ENCODE results near the gene PFAS. TPM values are rescaled to one million over a fixed set of nuclear protein-coding genes. Genes with fewer than 3 reads are reported as not detected.

The PFAS gene
- total RNA-seq, 2 experiments from 2014 or later = 152 to 157 TPM

DNA sequence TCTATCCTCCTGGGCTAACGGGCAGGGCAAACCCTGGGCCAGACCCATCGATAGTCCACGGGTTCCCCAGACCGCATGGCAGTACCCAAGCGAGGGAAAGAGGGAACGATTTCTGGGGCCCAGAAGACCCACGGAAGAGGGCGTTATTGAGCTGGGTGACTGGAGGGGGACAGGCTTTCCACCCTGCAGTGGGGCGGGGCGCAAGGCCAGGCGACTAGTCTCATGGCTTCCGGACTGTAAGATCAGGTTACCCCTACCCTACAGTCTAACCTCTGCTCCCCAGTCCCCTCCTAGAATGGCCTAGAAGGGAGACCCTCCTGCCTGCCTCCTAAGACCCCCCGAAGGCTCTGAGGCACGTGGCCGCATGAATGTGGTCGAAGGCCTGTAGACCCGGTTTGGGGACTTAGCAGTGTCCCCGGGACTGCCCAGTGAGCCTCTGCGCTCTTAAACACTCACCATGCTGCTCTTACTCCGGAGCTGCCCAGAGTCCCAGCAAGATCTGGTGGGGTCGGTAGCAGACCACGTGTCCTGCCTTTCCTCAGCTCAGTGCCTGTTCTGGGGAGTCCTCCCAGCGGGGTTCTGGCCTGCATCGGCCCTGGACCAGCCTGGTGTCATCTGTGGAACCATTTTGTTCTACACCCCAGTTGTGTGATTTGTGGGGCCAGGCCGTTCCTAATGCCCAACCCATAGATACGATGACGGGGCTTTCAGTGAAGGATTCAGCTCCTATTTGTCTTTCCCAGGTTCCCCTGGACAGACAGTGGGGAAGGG, 25.5 kb upstream of the PFAS start:
- Mint-ChIP-seq H3K27me3 (peaks cover 8% of the 10 kb centered on the region), H3K27ac (peak overlapping the region; percentile 99), H3K36me3 (ENCODE audit: low read depth) (peaks cover 32% of the 10 kb centered on the region), H3K4me3 (peak overlapping the region; percentile 97), H3K9me3 (no peaks in the 10 kb centered on the region), H3K4me1 (ENCODE audit: low read depth) (peaks cover 34% of the 10 kb centered on the region)
- intact Hi-C loops (cut with micrococcal nuclease) = loop anchor here (2.0 to 5.0 kb wide), 3 partner anchors 79 to 105 kb away; partner anchors contain the start of gene ALOXE3
- peak; percentile 80 for DNase-seq
- POLR2A ChIA-PET = interaction anchor here (0.7 to 8.8 kb wide), 21 partner anchors 10 to 981 kb away, joined by 3 to 232 read pairs (median 6); partner anchors contain the start of genes ALOXE3, AURKB, BORCS6 and CTC1
- TF ChIP-seq, protein P1, sequence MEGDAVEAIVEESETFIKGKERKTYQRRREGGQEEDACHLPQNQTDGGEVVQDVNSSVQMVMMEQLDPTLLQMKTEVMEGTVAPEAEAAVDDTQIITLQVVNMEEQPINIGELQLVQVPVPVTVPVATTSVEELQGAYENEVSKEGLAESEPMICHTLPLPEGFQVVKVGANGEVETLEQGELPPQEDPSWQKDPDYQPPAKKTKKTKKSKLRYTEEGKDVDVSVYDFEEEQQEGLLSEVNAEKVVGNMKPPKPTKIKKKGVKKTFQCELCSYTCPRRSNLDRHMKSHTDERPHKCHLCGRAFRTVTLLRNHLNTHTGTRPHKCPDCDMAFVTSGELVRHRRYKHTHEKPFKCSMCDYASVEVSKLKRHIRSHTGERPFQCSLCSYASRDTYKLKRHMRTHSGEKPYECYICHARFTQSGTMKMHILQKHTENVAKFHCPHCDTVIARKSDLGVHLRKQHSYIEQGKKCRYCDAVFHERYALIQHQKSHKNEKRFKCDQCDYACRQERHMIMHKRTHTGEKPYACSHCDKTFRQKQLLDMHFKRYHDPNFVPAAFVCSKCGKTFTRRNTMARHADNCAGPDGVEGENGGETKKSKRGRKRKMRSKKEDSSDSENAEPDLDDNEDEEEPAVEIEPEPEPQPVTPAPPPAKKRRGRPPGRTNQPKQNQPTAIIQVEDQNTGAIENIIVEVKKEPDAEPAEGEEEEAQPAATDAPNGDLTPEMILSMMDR (IDR thresholded peaks at IDR 0.05) = no peak
- peak; percentile 26 for ATAC-seq
- CTCF ChIA-PET = interaction anchor here (0.9 to 4.9 kb wide), 15 partner anchors 18 to 160 kb away, joined by 3 to 47 read pairs (median 4); partner anchors contain the start of genes ALOXE3, BORCS6, CTC1 and PER1

DNA sequence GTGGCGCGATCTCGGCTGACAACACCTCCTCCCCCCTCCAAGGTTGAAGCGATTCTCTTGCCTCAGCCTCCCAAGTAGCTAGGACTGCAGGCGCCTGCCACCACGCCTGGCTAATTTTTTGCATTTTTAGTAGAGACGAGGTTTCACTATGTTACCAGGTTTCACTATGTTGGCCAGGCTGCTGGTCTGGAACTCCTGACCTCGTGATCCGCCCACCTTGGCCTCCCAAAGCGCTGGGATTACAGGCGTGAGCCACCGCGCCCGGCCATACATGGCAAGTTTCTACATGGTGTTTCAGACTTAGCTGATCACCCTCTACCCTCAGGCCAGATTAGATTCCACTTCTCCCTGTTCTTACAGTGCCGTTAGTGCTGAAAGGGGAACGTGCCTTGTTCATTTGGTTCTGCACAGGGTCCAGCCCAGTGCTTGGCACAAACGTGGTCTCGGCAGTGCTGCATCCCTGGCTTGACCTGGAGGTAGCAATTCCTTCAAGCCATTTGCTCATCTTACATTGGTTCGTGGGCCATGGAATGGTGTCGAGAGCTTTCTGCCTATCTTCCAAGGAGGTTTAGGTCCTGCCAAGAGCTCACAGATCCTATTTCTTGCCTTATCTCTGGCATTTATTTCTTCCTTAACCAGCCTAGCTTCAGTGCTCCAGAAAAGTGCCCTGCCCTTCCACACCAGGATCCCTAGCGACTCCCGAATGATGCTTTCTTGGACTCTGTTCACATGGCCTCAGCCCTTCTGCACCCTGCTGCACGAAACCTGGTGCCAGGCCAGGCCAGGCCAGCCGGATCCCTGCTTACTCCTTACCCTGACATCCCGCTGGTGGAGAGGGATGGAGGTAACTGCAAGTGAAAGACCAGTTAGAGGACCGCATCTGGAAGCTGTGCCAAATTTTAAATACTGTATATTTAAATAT, 23.9 kb upstream of the PFAS start:
- no peak for ATAC-seq
- Mint-ChIP-seq H3K9me3 (no peaks in the 10 kb centered on the region), H3K4me3 (no peak overlapping the region), H3K4me1 (ENCODE audit: low read depth) (peaks cover 34% of the 10 kb centered on the region), H3K36me3 (ENCODE audit: low read depth) (peaks cover 45% of the 10 kb centered on the region), H3K27ac (peak overlapping the region; percentile 72), H3K27me3 (peaks cover 8% of the 10 kb centered on the region)
- intact Hi-C loops (cut with micrococcal nuclease) = loop anchor here (5.0 kb wide), 2 partner anchors 77 to 88 kb away; no protein-coding TSS in a partner anchor
- DNase-seq = no peak
- TF ChIP-seq, protein P1 (IDR thresholded peaks at IDR 0.05) = no peak
- ChIA-PET POLR2A (interaction anchor here (0.6 to 8.8 kb wide), 18 partner anchors 10 to 339 kb away, joined by 3 to 232 read pairs (median 6); partner anchors contain the start of genes ALOXE3, AURKB, BORCS6 and CTC1), CTCF (interaction anchor here (0.9 to 4.9 kb wide), 11 partner anchors 14 to 165 kb away, joined by 3 to 47 read pairs (median 4); partner anchors contain the start of genes ALOXE3, AURKB, CTC1 and PFAS)

DNA sequence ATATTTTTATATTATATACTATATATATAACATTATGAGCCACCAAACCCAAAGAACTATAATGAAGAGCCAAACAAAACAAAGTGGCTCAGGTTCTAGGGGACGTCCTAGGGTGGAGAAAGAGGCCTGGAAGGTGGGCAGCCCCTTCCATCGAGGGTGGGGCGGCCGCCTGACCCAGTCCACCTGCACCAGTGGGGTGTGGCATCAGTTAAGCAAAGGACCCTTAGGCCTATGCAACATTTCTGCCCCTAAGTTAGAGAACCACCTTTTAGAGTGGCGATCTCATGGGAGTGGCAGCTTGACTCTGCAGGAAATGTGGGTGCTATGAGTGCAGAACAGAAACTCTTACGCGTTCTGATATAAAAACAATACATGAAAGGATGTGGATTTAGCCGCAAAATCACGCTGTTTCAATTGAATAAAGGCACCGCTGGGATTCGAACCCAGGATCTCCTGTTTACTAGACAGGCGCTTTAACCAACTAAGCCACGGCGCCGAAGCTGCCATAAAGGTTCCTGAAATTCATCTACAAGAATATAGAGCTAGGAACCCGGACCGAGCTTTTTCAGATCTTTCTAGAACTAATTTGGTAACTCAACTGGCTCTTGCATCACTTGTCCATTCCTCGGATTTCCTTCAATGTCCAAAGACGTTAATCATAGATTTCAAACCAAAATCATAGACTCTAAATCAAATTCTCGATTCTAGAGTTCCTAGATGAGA, 23.1 kb upstream of the PFAS start:
- peaks cover 29% of the 10 kb centered on the region for H3K4me1 Mint-ChIP-seq (ENCODE audit: low read depth)

More for the DNA sequence above, 23.1 kb upstream of the PFAS start:
- intact Hi-C loops (cut with micrococcal nuclease) = no loop called here
- Mint-ChIP-seq H3K4me3 (peak overlapping the region; percentile 56), H3K9me3 (no peaks in the 10 kb centered on the region), H3K36me3 (ENCODE audit: low read depth) (peaks cover 48% of the 10 kb centered on the region), H3K27ac (peak overlapping the region; percentile 90), H3K27me3 (peaks cover 4% of the 10 kb centered on the region)
- DNase-seq (peak; percentile 89), ATAC-seq (peak; percentile 5)
- TF ChIP-seq, protein P1 (IDR thresholded peaks at IDR 0.05) = no peak
- POLR2A ChIA-PET = interaction anchor here (0.6 to 8.8 kb wide), 18 partner anchors 9 to 340 kb away, joined by 3 to 232 read pairs (median 5); partner anchors contain the start of genes ALOXE3, AURKB, BORCS6 and CTC1
- CTCF ChIA-PET = interaction anchor here (0.9 to 3.0 kb wide), 4 partner anchors 15 to 152 kb away, joined by 3 to 8 read pairs (median 6); partner anchors contain the start of gene AURKB

Measured in activated CD8-positive, alpha-beta T cell treated with anti-CD3 and anti-CD28 coated beads for 36 hours (primary cell).